Left ventricle myocardium inferior (tissue), 1 donor: ENCODE data around the gene EGF. TPM values are rescaled to one million over a fixed set of nuclear protein-coding genes. Genes with fewer than 3 reads are reported as not detected.
"Not testable (repeated sequence)": the region's sequence is repeated elsewhere in the genome, so short reads cannot be mapped to it uniquely, and the experiment has no call there.

Experiments used
- DNase-seq: peaks from one replicate; pipeline ENCODE4 v3.0.0-alpha.2; 2020
- H3K27ac ChIP-seq: fragments of 200-600 bp; replicated peaks from 2 replicates; pipeline ENCODE4 v1.8.0; 2021
- H3K27me3 ChIP-seq: fragments of 200-600 bp; 2 replicates; pipeline ENCODE4 v1.8.0; 2021; ENCODE audit warnings: low read depth
- H3K36me3 ChIP-seq: fragments of 200-600 bp; 2 replicates; pipeline ENCODE4 v1.8.0; 2021
- H3K4me1 ChIP-seq: fragments of 200-600 bp; 2 replicates; pipeline ENCODE4 v1.8.0; 2021
- H3K4me3 ChIP-seq: fragments of 200-600 bp; 2 replicates; pipeline ENCODE4 v1.8.0; 2021; ENCODE audit warnings: mild to moderate bottlenecking, moderate library complexity
- H3K9me3 ChIP-seq: fragments of 200-600 bp; replicated peaks from 2 replicates; pipeline ENCODE4 v1.8.0; 2021
- CTCF ChIP-seq: fragments of 200-600 bp; IDR thresholded peaks from 2 replicates; pipeline ENCODE4 v1.8.0; 2021; ENCODE audit warnings: antibody characterized with exemption, mild to moderate bottlenecking, borderline replicate concordance
- intact Hi-C: fragments of 100-400 bp; cut with micrococcal nuclease; formaldehyde crosslinking; loops from one replicate; pipeline ENCODE4 v1.11.0; 2022
- total RNA-seq: library from RNA; stranded (reverse); fragmentation: NEBNext Ultra II Directional; extraction: Animal tissue kit (Norgen Biotek cat#: 25700); gene quantifications from one replicate; pipeline ENCODE4 v1.2.1, GENCODE V29; 2021
- donor health status: DM: no; HTN: yes; CAD: no; lungs with severe emphysema.

Gene EGF
- total RNA-seq, 1 donor from 2014 or later = 13.0 TPM

- TF ChIP-seq CTCF = no peak
- Histone ChIP-seq H3K27ac (no peak overlapping the region), H3K4me1 (no peaks in the 10 kb centered on the region), H3K4me3 (no peak overlapping the region), H3K9me3 (no peaks in the 10 kb centered on the region), H3K36me3 (no peaks in the 10 kb centered on the region), H3K27me3 (no peaks in the 10 kb centered on the region)
- DNase-seq = no peak
- intact Hi-C loops = no loop called here
These were observed 38.7 kb upstream of the EGF start for GRCh38 chr4:109873791-109874514.

GRCh38 chr4:109875106-109875505 is 37.6 kb upstream of the EGF start:
- Histone ChIP-seq H3K36me3 (no peaks in the 10 kb centered on the region), H3K27ac (no peak overlapping the region), H3K4me1 (no peaks in the 10 kb centered on the region), H3K9me3 (no peaks in the 10 kb centered on the region), H3K27me3 (no peaks in the 10 kb centered on the region), H3K4me3 (no peak overlapping the region)
- TF ChIP-seq CTCF = no peak
- no peak for DNase-seq
- intact Hi-C loops = no loop called here

- H3K27ac ChIP-seq, H3K36me3 ChIP-seq, H3K4me3 ChIP-seq, H3K9me3 ChIP-seq, intact Hi-C loops, DNase-seq, H3K4me1 ChIP-seq, H3K27me3 ChIP-seq: not testable (repeated sequence)
These were observed 37.1 kb upstream of the EGF start for GRCh38 chr4:109875553-109875952.

- H3K9me3 ChIP-seq = no peaks in the 10 kb centered on the region
- H3K36me3 ChIP-seq = no peaks in the 10 kb centered on the region
- no peak for TF ChIP-seq CTCF
- no peak for DNase-seq
- H3K4me1 ChIP-seq = no peaks in the 10 kb centered on the region
- no peak overlapping the region for H3K4me3 ChIP-seq
- H3K27ac ChIP-seq = no peak overlapping the region
- H3K27me3 ChIP-seq = no peaks in the 10 kb centered on the region
- intact Hi-C loops = no loop called here
These were observed 35.9 kb upstream of the EGF start for GRCh38 chr4:109876634-109877265.

GRCh38 chr4:109877400-109877799 is 35.3 kb upstream of the EGF start:
- Histone ChIP-seq H3K9me3 (no peaks in the 10 kb centered on the region), H3K27me3 (no peaks in the 10 kb centered on the region), H3K4me3 (no peak overlapping the region), H3K4me1 (no peaks in the 10 kb centered on the region), H3K27ac (no peak overlapping the region), H3K36me3 (no peaks in the 10 kb centered on the region)
- intact Hi-C loops = no loop called here
- no peak for TF ChIP-seq CTCF
- DNase-seq = no peak

GRCh38 chr4:109878355-109878754 is 34.3 kb upstream of the EGF start:
- H3K27ac ChIP-seq = no peak overlapping the region
- TF ChIP-seq CTCF = no peak
- no peak for DNase-seq
- no peaks in the 10 kb centered on the region for H3K36me3 ChIP-seq
- no peak overlapping the region for H3K4me3 ChIP-seq
- H3K27me3 ChIP-seq = no peaks in the 10 kb centered on the region
- no peaks in the 10 kb centered on the region for H3K4me1 ChIP-seq
- intact Hi-C loops = no loop called here
- H3K9me3 ChIP-seq = no peaks in the 10 kb centered on the region
